Adipocyte (in vitro differentiated cells): ENCODE measurements around the gene HDAC11.

Experiments used
- DNase-seq: peaks from one replicate; pipeline ENCODE4 v3.0.0-alpha.2; 2015; ENCODE audit warnings: low read depth
- H3K27me3 ChIP-seq: replicated peaks from 2 replicates; pipeline ENCODE4 v1.7.0; 2013; ENCODE audit warnings: mild to moderate bottlenecking, low read length, moderate library complexity; ENCODE audit not compliant: control insufficient read depth, insufficient read depth
- H3K36me3 ChIP-seq: 2 replicates; pipeline ENCODE4 v1.7.0; 2013; ENCODE audit warnings: low read length, mild to moderate bottlenecking, moderate library complexity; ENCODE audit not compliant: control insufficient read depth, insufficient read depth, severe bottlenecking
- H3K4me1 ChIP-seq: 2 replicates; pipeline ENCODE4 v1.7.0; 2013; ENCODE audit warnings: mild to moderate bottlenecking, low read length, moderate library complexity; ENCODE audit not compliant: control insufficient read depth, insufficient read depth
- H3K4me3 ChIP-seq: 2 replicates; pipeline ENCODE4 v1.7.0; 2013; ENCODE audit warnings: mild to moderate bottlenecking, low read length, moderate library complexity
- H3K9ac ChIP-seq: 2 replicates; pipeline ENCODE4 v1.7.0; 2013; ENCODE audit warnings: mild to moderate bottlenecking, low read length, moderate library complexity
- H3K9me3 ChIP-seq: 2 replicates; pipeline ENCODE4 v1.7.0; 2013; ENCODE audit warnings: mild to moderate bottlenecking, low read length, moderate library complexity; ENCODE audit not compliant: control insufficient read depth

The HDAC11 gene

GRCh38 chr3:13532631-13533030 is 52.5 kb downstream of the HDAC11 start:
- H3K9me3 ChIP-seq, result no peaks in the 10 kb centered on the region
- peak overlapping the region; percentile 59 for H3K9ac ChIP-seq
- no peaks in the 10 kb centered on the region for H3K27me3 ChIP-seq
- peaks cover 71% of the 10 kb centered on the region for H3K4me1 ChIP-seq
- DNase-seq, result no peak
- peak overlapping the region; percentile 26 for H3K4me3 ChIP-seq
- H3K36me3 ChIP-seq, result no peaks in the 10 kb centered on the region

GRCh38 chr3:13533885-13534301 is 53.8 kb downstream of the HDAC11 start:
- Histone ChIP-seq H3K36me3 (no peaks in the 10 kb centered on the region), H3K4me3 (no peak overlapping the region), H3K9me3 (no peaks in the 10 kb centered on the region), H3K9ac (peak overlapping the region; percentile 59), H3K4me1 (peaks cover 81% of the 10 kb centered on the region), H3K27me3 (no peaks in the 10 kb centered on the region)
- DNase-seq, result no peak

- Histone ChIP-seq H3K4me3 (no peak overlapping the region), H3K9me3 (no peaks in the 10 kb centered on the region), H3K27me3 (no peaks in the 10 kb centered on the region), H3K9ac (peak overlapping the region; percentile 78), H3K36me3 (no peaks in the 10 kb centered on the region), H3K4me1 (peaks cover 81% of the 10 kb centered on the region)
- DNase-seq, result no peak
Observed at GRCh38 chr3:13535526-13535875, 55.4 kb downstream of the HDAC11 start.

GRCh38 chr3:13535905-13536304 is 55.8 kb downstream of the HDAC11 start:
- DNase-seq, result no peak
- Histone ChIP-seq H3K36me3 (no peaks in the 10 kb centered on the region), H3K9me3 (no peaks in the 10 kb centered on the region), H3K4me3 (no peak overlapping the region), H3K4me1 (peaks cover 83% of the 10 kb centered on the region), H3K9ac (peak overlapping the region; percentile 78), H3K27me3 (no peaks in the 10 kb centered on the region)

- Histone ChIP-seq H3K4me1 (peaks cover 83% of the 10 kb centered on the region), H3K27me3 (no peaks in the 10 kb centered on the region), H3K9me3 (peaks cover 4% of the 10 kb centered on the region), H3K36me3 (no peaks in the 10 kb centered on the region), H3K4me3 (no peak overlapping the region), H3K9ac (peak overlapping the region; percentile 78)
- no peak for DNase-seq
Observed at GRCh38 chr3:13536432-13536831, 56.3 kb downstream of the HDAC11 start.

GRCh38 chr3:13536832-13537231 is 56.7 kb downstream of the HDAC11 start:
- Histone ChIP-seq H3K4me1 (peaks cover 80% of the 10 kb centered on the region), H3K9me3 (peaks cover 8% of the 10 kb centered on the region), H3K4me3 (peak overlapping the region; percentile 35), H3K27me3 (no peaks in the 10 kb centered on the region), H3K9ac (peak overlapping the region; percentile 78), H3K36me3 (no peaks in the 10 kb centered on the region)
- no peak for DNase-seq

DNA sequence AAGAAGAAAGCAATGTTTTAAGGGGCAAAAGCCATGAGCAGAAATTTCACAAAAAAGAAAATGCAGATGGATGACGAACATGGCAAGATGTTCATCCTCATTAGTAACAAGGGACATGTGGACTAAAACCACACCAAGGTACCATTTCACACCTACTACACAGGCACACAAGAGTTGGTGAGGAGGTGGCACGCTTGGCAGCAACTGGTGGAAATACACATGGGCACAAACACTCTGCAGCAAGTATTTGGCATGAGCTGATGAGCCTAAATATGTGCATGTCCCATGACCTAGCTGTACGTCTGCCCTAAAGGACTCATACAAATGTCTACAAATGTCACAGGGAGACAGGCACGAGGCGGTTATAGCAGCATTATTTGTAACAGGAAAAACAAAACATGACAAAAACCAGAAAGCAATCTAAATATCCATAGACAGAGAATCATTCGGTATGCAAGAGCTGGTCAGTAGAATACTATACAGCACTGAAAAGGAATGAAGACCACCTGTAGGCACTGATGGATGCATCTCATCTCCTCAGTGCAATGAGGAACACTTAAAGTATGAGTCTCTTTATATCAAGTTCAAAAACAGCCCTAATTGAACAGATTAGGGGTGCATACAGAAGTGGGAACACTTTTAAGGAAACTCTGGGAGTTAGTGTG is 57.3 kb downstream of the HDAC11 start:
- Histone ChIP-seq H3K4me3 (peak overlapping the region; percentile 35), H3K9ac (peak overlapping the region; percentile 78), H3K4me1 (peaks cover 77% of the 10 kb centered on the region), H3K27me3 (no peaks in the 10 kb centered on the region), H3K9me3 (peaks cover 13% of the 10 kb centered on the region), H3K36me3 (no peaks in the 10 kb centered on the region)
- DNase-seq, result no peak

DNA sequence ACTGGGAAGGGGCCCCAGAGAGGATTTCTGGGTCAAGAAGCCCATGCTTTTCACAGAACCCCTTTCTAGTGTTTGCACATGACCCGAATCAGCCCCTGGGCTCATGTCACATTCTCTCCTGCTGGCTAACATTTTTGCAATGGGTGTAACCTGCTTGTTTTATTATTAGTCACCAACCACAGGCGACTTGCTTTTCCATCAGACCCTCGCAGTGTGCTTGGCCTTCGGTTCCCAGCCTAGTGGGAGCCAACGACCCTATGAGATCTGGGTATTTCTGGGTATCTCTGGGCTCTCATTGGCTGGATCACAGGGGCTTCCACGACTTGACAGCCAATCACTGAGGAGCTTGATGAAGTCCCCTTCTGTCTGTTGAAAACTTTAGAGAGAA is 57.8 kb downstream of the HDAC11 start:
- no peaks in the 10 kb centered on the region for H3K27me3 ChIP-seq
- peaks cover 72% of the 10 kb centered on the region for H3K4me1 ChIP-seq
- H3K9me3 ChIP-seq, result peaks cover 15% of the 10 kb centered on the region
- H3K4me3 ChIP-seq, result no peak overlapping the region
- H3K9ac ChIP-seq, result peak overlapping the region; percentile 82
- DNase-seq, result peak; percentile 92
- H3K36me3 ChIP-seq, result no peaks in the 10 kb centered on the region

- peaks cover 15% of the 10 kb centered on the region for H3K9me3 ChIP-seq
- H3K36me3 ChIP-seq, result no peaks in the 10 kb centered on the region
- H3K9ac ChIP-seq, result peak overlapping the region; percentile 82
- no peak overlapping the region for H3K4me3 ChIP-seq
- no peak for DNase-seq
- H3K4me1 ChIP-seq, result peaks cover 70% of the 10 kb centered on the region
- H3K27me3 ChIP-seq, result no peaks in the 10 kb centered on the region
Observed at GRCh38 chr3:13538520-13539291, 58.6 kb downstream of the HDAC11 start.

- peak; percentile 59 for DNase-seq
Observed at GRCh38 chr3:13539292-13539638, 59.2 kb downstream of the HDAC11 start.

DNA sequence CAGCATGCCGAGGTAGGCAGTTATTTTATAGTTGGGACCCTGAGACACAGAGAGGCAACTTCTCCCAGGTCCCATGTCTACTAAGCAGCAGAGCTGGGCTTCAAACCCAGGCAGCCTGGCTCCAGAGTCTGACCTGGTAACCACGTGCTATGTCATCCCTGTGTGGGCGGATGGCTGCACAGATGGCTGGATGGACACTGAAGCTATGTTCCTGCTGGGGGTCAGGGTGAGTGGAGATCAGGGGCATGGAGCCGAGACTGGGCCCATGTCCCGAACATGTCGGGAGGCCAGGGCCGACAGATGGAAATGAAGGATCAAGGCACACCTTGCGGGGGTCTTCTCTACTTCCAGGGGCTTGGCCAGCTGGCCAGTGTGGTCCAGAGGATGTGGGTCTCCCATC is 59.6 kb downstream of the HDAC11 start:
- Histone ChIP-seq H3K9me3 (peaks cover 15% of the 10 kb centered on the region), H3K4me1 (peaks cover 73% of the 10 kb centered on the region), H3K4me3 (peak overlapping the region; percentile 18), H3K27me3 (no peaks in the 10 kb centered on the region), H3K36me3 (no peaks in the 10 kb centered on the region), H3K9ac (peak overlapping the region; percentile 82)
- DNase-seq, result no peak

More at GRCh38 chr3:13539292-13539638, 59.2 kb downstream of the HDAC11 start:
- Histone ChIP-seq H3K4me1 (peaks cover 70% of the 10 kb centered on the region), H3K27me3 (no peaks in the 10 kb centered on the region), H3K9ac (peak overlapping the region; percentile 82), H3K36me3 (no peaks in the 10 kb centered on the region), H3K9me3 (peaks cover 15% of the 10 kb centered on the region), H3K4me3 (no peak overlapping the region)
